IMR-90 (cell line): ENCODE data around the gene RALGAPB. TPM values are rescaled to one million over a fixed set of nuclear protein-coding genes. Genes with fewer than 3 reads are reported as not detected.

Experiments
- polyA plus RNA-seq, 3 experiments: library from polyadenylated mRNA; depleted of rRNA; stranded (reverse); fragments of >200 nt; gene quantifications; 2 replicates each; pipeline ENCODE4 v1.2.3, GENCODE V29; 2012; ENCODE audit warnings: low replicate concordance in 1 of 3
- total RNA-seq: library from RNA; depleted of rRNA; stranded (reverse); fragments of >200 nt; gene quantifications from 2 replicates; pipeline ENCODE4 v1.2.3, GENCODE V29; 2012
- TF ChIP-seq, protein P1 (sequence below): conservative IDR thresholded peaks from 2 replicates; pipeline ENCODE4 v1.5.1; 2012; ENCODE audit warnings: mild to moderate bottlenecking, low read depth, low read length, improper control_type of control experiment

Gene RALGAPB
- total and polyA plus RNA-seq, 2 of the 4 experiments (the other 2 are of a cell fraction): 12.7 to 30.3 TPM

- TF ChIP-seq, protein P1, sequence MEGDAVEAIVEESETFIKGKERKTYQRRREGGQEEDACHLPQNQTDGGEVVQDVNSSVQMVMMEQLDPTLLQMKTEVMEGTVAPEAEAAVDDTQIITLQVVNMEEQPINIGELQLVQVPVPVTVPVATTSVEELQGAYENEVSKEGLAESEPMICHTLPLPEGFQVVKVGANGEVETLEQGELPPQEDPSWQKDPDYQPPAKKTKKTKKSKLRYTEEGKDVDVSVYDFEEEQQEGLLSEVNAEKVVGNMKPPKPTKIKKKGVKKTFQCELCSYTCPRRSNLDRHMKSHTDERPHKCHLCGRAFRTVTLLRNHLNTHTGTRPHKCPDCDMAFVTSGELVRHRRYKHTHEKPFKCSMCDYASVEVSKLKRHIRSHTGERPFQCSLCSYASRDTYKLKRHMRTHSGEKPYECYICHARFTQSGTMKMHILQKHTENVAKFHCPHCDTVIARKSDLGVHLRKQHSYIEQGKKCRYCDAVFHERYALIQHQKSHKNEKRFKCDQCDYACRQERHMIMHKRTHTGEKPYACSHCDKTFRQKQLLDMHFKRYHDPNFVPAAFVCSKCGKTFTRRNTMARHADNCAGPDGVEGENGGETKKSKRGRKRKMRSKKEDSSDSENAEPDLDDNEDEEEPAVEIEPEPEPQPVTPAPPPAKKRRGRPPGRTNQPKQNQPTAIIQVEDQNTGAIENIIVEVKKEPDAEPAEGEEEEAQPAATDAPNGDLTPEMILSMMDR: no peak
These were observed 118.2 kb downstream of the RALGAPB start (continued) for GRCh38 chr20:38590676-38591473.
